ENCODE measurements around the gene SRD5A3. TPM values are rescaled to one million over a fixed set of nuclear protein-coding genes. Genes with fewer than 3 reads are reported as not detected.

SRD5A3 gene
- total RNA-seq, 1 donor from 2014 or later: 22.7 TPM

GRCh38 chr4:55397126-55397436, 51.0 kb downstream of the SRD5A3 start:
- Histone ChIP-seq H3K27ac (no peak overlapping the region), H3F3A (ENCODE audit: low read depth) (peaks cover 5% of the 10 kb centered on the region), H3K4me3 (peak overlapping the region; percentile 95), H3K9me3 (ENCODE audit: low read depth) (no peaks in the 10 kb centered on the region), H3K4me2 (peak overlapping the region; percentile 82), H3K27me3 (peaks cover 10% of the 10 kb centered on the region), H2AFZ (replicated peaks) (no peak overlapping the region), H3K4me1 (peaks cover 15% of the 10 kb centered on the region), H3K79me2 (ENCODE audit: low read depth) (peaks cover 61% of the 10 kb centered on the region), H4K20me1 (ENCODE audit: low read depth) (peaks cover 40% of the 10 kb centered on the region), H3K9ac (peak overlapping the region; percentile 87), H3K36me3 (peaks cover 6% of the 10 kb centered on the region)
- TF ChIP-seq EZH2phosphoT487 (IDR thresholded peaks at IDR 0.05): no peak
- Mint-ChIP-seq H3K36me3 (peaks cover 9% of the 10 kb centered on the region), H3K4me3 (peak overlapping the region; percentile 90), H3K27ac (peak overlapping the region; percentile 53), H3K27me3 (ENCODE audit: insufficient read depth, low read depth) (no peaks in the 10 kb centered on the region), H3K9me3 (no peaks in the 10 kb centered on the region), H3K4me1 (peaks cover 29% of the 10 kb centered on the region)
- no peak for DNase-seq (ENCODE audit: low spot score)

GRCh38 chr4:55397520-55398321, 51.7 kb downstream of the SRD5A3 start:
- peaks cover 15% of the 10 kb centered on the region for H3K4me1 ChIP-seq
- peak overlapping the region; percentile 82 for H3K4me2 ChIP-seq
- DNase-seq (ENCODE audit: low spot score): peak; percentile 21
- no peaks in the 10 kb centered on the region for H3K9me3 Mint-ChIP-seq
- H3K9me3 ChIP-seq (ENCODE audit: low read depth): no peaks in the 10 kb centered on the region
- TF ChIP-seq EZH2 (IDR thresholded peaks at IDR 0.05): no peak
- TF ChIP-seq CTCF (IDR thresholded peaks at IDR 0.05): no peak
- no peak for TF ChIP-seq EZH2phosphoT487 (IDR thresholded peaks at IDR 0.05)
- H3K4me1 Mint-ChIP-seq: peaks cover 29% of the 10 kb centered on the region
- H3F3A ChIP-seq (ENCODE audit: low read depth): peaks cover 5% of the 10 kb centered on the region
- H4K20me1 ChIP-seq (ENCODE audit: low read depth): peaks cover 40% of the 10 kb centered on the region
- H3K4me3 ChIP-seq: peak overlapping the region; percentile 95
- peaks cover 9% of the 10 kb centered on the region for H3K36me3 Mint-ChIP-seq
- no peaks in the 10 kb centered on the region for H3K27me3 Mint-ChIP-seq (ENCODE audit: insufficient read depth, low read depth)
- H2AFZ ChIP-seq (replicated peaks): no peak overlapping the region
- peak overlapping the region; percentile 87 for H3K9ac ChIP-seq
- peak overlapping the region; percentile 90 for H3K4me3 Mint-ChIP-seq
- peaks cover 6% of the 10 kb centered on the region for H3K36me3 ChIP-seq
- H3K79me2 ChIP-seq (ENCODE audit: low read depth): peaks cover 66% of the 10 kb centered on the region
- H3K27ac Mint-ChIP-seq: peak overlapping the region; percentile 55
- no peak overlapping the region for H3K27ac ChIP-seq
- peaks cover 10% of the 10 kb centered on the region for H3K27me3 ChIP-seq

- peak overlapping the region; percentile 90 for H3K4me3 Mint-ChIP-seq
- no peaks in the 10 kb centered on the region for H3K27me3 Mint-ChIP-seq (ENCODE audit: insufficient read depth, low read depth)
- Histone ChIP-seq H3K27me3 (peaks cover 10% of the 10 kb centered on the region), H3K36me3 (peaks cover 6% of the 10 kb centered on the region), H3K27ac (no peak overlapping the region), H3K9me3 (ENCODE audit: low read depth) (no peaks in the 10 kb centered on the region), H2AFZ (replicated peaks) (no peak overlapping the region), H3K9ac (no peak overlapping the region), H3K4me3 (peak overlapping the region; percentile 95), H4K20me1 (ENCODE audit: low read depth) (peaks cover 40% of the 10 kb centered on the region), H3K4me1 (peaks cover 15% of the 10 kb centered on the region), H3K79me2 (ENCODE audit: low read depth) (peaks cover 74% of the 10 kb centered on the region), H3F3A (ENCODE audit: low read depth) (peaks cover 5% of the 10 kb centered on the region), H3K4me2 (peak overlapping the region; percentile 82)
- no peak overlapping the region for H3K27ac Mint-ChIP-seq
- no peak for DNase-seq (ENCODE audit: low spot score)
- peaks cover 9% of the 10 kb centered on the region for H3K36me3 Mint-ChIP-seq
- no peaks in the 10 kb centered on the region for H3K9me3 Mint-ChIP-seq
- peaks cover 29% of the 10 kb centered on the region for H3K4me1 Mint-ChIP-seq
- TF ChIP-seq EZH2phosphoT487 (IDR thresholded peaks at IDR 0.05) (no peak), EZH2 (IDR thresholded peaks at IDR 0.05) (no peak), CTCF (IDR thresholded peaks at IDR 0.05) (no peak)
Measured at GRCh38 chr4:55398461-55398860, 52.4 kb downstream of the SRD5A3 start.

GRCh38 chr4:55398966-55399365, 52.9 kb downstream of the SRD5A3 start:
- peaks cover 79% of the 10 kb centered on the region for H3K79me2 ChIP-seq (ENCODE audit: low read depth)
- H2AFZ ChIP-seq (replicated peaks): no peak overlapping the region
- H3K4me2 ChIP-seq: peak overlapping the region; percentile 82
- no peaks in the 10 kb centered on the region for H3K9me3 Mint-ChIP-seq
- DNase-seq (ENCODE audit: low spot score): peak; percentile 20
- peak overlapping the region; percentile 36 for H3K4me3 Mint-ChIP-seq
- H3K4me1 ChIP-seq: peaks cover 15% of the 10 kb centered on the region
- peaks cover 40% of the 10 kb centered on the region for H4K20me1 ChIP-seq (ENCODE audit: low read depth)
- peaks cover 10% of the 10 kb centered on the region for H3K27me3 ChIP-seq
- TF ChIP-seq EZH2phosphoT487 (IDR thresholded peaks at IDR 0.05) (no peak), EZH2 (IDR thresholded peaks at IDR 0.05) (no peak), CTCF (IDR thresholded peaks at IDR 0.05) (no peak)
- H3K36me3 Mint-ChIP-seq: peaks cover 13% of the 10 kb centered on the region
- H3K9me3 ChIP-seq (ENCODE audit: low read depth): no peaks in the 10 kb centered on the region
- H3K36me3 ChIP-seq: peaks cover 6% of the 10 kb centered on the region
- H3K27ac ChIP-seq: no peak overlapping the region
- peak overlapping the region; percentile 95 for H3K4me3 ChIP-seq
- peaks cover 29% of the 10 kb centered on the region for H3K4me1 Mint-ChIP-seq
- no peak overlapping the region for H3K27ac Mint-ChIP-seq
- peaks cover 3% of the 10 kb centered on the region for H3F3A ChIP-seq (ENCODE audit: low read depth)
- no peak overlapping the region for H3K9ac ChIP-seq
- no peaks in the 10 kb centered on the region for H3K27me3 Mint-ChIP-seq (ENCODE audit: insufficient read depth, low read depth)
